ENCODE results near the gene NUP62CL.

DNA sequence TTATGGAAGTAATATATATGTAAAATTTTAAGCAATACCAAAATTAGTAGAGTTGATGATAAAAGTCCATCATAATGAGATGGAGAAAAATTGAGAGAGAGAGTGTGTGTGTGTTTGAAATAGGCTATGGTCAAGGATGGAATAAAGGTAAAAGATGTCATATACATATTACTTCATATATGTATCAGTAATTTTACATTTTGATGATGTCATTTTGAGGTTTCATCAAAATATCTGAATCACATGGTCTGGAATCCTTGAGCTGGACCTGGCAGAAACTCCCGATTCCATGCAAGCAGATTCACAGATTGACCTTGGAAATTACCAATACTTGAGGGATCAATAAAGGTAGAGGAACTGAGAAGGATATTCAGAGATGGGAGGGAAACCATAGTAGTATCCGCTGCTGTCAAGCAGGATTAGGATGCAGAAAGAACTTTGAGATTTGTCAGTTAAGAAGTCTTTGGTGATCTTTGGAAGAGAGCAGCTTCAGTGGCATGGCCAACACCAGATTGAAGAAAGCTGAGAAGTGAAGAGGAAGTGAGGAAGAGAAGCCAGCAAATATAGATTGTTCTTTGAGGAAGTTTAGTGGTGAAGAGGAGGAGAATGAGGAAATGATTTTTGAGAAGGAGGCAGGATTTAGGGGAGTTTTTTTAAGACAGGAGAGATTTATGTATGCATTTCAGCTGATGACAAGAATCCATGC, 21.7 kb upstream of the NUP62CL start:
- TF ChIP-seq, protein P1, sequence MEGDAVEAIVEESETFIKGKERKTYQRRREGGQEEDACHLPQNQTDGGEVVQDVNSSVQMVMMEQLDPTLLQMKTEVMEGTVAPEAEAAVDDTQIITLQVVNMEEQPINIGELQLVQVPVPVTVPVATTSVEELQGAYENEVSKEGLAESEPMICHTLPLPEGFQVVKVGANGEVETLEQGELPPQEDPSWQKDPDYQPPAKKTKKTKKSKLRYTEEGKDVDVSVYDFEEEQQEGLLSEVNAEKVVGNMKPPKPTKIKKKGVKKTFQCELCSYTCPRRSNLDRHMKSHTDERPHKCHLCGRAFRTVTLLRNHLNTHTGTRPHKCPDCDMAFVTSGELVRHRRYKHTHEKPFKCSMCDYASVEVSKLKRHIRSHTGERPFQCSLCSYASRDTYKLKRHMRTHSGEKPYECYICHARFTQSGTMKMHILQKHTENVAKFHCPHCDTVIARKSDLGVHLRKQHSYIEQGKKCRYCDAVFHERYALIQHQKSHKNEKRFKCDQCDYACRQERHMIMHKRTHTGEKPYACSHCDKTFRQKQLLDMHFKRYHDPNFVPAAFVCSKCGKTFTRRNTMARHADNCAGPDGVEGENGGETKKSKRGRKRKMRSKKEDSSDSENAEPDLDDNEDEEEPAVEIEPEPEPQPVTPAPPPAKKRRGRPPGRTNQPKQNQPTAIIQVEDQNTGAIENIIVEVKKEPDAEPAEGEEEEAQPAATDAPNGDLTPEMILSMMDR (conservative IDR thresholded peaks at IDR 0.05; ENCODE audit: low read depth, low read length): no peak
- TF ChIP-seq EZH2 (IDR thresholded peaks at IDR 0.05; ENCODE audit: borderline replicate concordance, low read depth, low read length, poor library complexity, severe bottlenecking): no peak
